Endodermal cell (in vitro differentiated cells): ENCODE data around the gene ATRNL1. TPM values are rescaled to one million over a fixed set of nuclear protein-coding genes. Genes with fewer than 3 reads are reported as not detected.

Source experiments
- DNase-seq: peaks from one replicate; pipeline ENCODE4 v3.0.0-alpha.2; 2017
- H3K27ac ChIP-seq: 2 replicates; pipeline ENCODE4 v1.5.1; 2013; ENCODE audit warnings: mild to moderate bottlenecking, low read depth, low read length, moderate library complexity
- H3K27me3 ChIP-seq: 2 replicates; pipeline ENCODE4 v1.6.1; 2013; ENCODE audit warnings: mild to moderate bottlenecking, low read length, moderate library complexity; ENCODE audit not compliant: insufficient read depth, control insufficient read depth, poor library complexity, severe bottlenecking
- H3K36me3 ChIP-seq: 2 replicates; pipeline ENCODE4 v1.7.0; 2013; ENCODE audit warnings: mild to moderate bottlenecking, low read length, moderate library complexity; ENCODE audit not compliant: control insufficient read depth, insufficient read depth
- H3K4me1 ChIP-seq: one replicate; pipeline ENCODE4 v1.7.0; 2013; ENCODE audit warnings: low read length; ENCODE audit not compliant: control insufficient read depth, insufficient read depth
- H3K4me3 ChIP-seq: 2 replicates; pipeline ENCODE4 v1.5.1; 2013; ENCODE audit warnings: mild to moderate bottlenecking, low read length, moderate library complexity
- H3K9ac ChIP-seq: 2 replicates; pipeline ENCODE4 v1.6.1; 2013; ENCODE audit warnings: mild to moderate bottlenecking, low read length, moderate library complexity; ENCODE audit not compliant: poor library complexity, severe bottlenecking; ENCODE audit errors: extremely low read depth
- H3K9me3 ChIP-seq: 2 replicates; pipeline ENCODE4 v1.6.1; 2013; ENCODE audit warnings: mild to moderate bottlenecking, low read length, moderate library complexity; ENCODE audit not compliant: control insufficient read depth
- H3K27ac Mint-ChIP-seq: 2 replicates; pipeline ENCODE4 v1.8.0; 2020; ENCODE audit warnings: mixed read lengths
- H3K27me3 Mint-ChIP-seq: 2 replicates; pipeline ENCODE4 v1.8.0; 2021; ENCODE audit warnings: mild to moderate bottlenecking, mixed read lengths; ENCODE audit not compliant: insufficient read depth
- H3K36me3 Mint-ChIP-seq: 2 replicates; pipeline ENCODE4 v1.8.0; 2020; ENCODE audit warnings: low read depth, mixed read lengths
- H3K4me1 Mint-ChIP-seq: 2 replicates; pipeline ENCODE4 v1.8.0; 2020; ENCODE audit warnings: mixed read lengths
- H3K4me3 Mint-ChIP-seq: 2 replicates; pipeline ENCODE4 v1.8.0; 2020; ENCODE audit warnings: mild to moderate bottlenecking, moderate library complexity, mixed read lengths
- H3K9me3 Mint-ChIP-seq: 2 replicates; pipeline ENCODE4 v1.8.0; 2020; ENCODE audit warnings: mild to moderate bottlenecking, mixed read lengths
- WGBS, 2 experiments: methylation state at CpG; one replicate each; pipeline versions ENCODE4 v1.1.5 to v1.1.7; 2013; ENCODE audit warnings: missing lambda C conversion rate in 2 of 2, mixed read lengths in 1 of 2; ENCODE audit not compliant: insufficient coverage in 1 of 2, insufficient read length in 1 of 2; 5-methylcytosine and 5-hydroxymethylcytosine counted together
- total RNA-seq, 2 donors: library from RNA; stranded (reverse); fragmentation: NEBNext Ultra II Directional in 1 of 2; extraction: Animal tissue kit (Norgen Biotek cat#: 25700) in 1 of 2; gene quantifications; 2 replicates in 1 of 2; 3 replicates in 1 of 2; pipeline ENCODE4 v1.2.1, GENCODE V29; 2021
- TF ChIP-seq, protein P1 (sequence below): fragments of 200-600 bp; sonication (generic); conservative IDR thresholded peaks from 2 replicates; pipeline ENCODE4 v1.5.0; 2021; ENCODE audit warnings: antibody characterized with exemption, mild to moderate bottlenecking

Gene ATRNL1
- total RNA-seq, 2 donors from 2014 or later = 8.0 to 9.0 TPM

DNA sequence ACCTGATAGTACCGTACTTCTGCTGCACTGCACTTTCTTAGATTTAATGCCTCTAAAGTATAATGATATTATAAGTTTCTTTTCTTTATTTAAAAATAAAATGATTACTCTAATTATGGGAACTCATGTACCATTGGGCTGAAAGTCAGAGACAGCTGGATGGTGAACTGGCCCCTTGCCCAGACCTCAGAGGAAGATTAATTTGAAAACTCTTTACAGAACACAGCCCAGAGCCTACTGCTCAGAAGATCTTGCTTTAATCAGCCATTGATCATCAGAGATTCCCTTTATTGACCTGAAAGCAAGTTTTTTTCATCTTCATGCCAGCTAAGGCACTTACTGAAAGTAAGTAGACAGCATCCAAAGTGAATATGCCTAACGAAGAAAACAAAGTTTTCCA lies 838.1 kb downstream of the ATRNL1 start:
- Histone ChIP-seq H3K9me3 (no peaks in the 10 kb centered on the region), H3K4me3 (no peak overlapping the region), H3K9ac (no peak overlapping the region), H3K27ac (no peak overlapping the region), H3K27me3 (no peaks in the 10 kb centered on the region), H3K36me3 (no peaks in the 10 kb centered on the region), H3K4me1 (peaks cover 7% of the 10 kb centered on the region)
- no peak for DNase-seq
- H3K36me3 Mint-ChIP-seq = no peaks in the 10 kb centered on the region
- H3K27me3 Mint-ChIP-seq = no peaks in the 10 kb centered on the region
- no peak overlapping the region for H3K27ac Mint-ChIP-seq
- TF ChIP-seq, protein P1, sequence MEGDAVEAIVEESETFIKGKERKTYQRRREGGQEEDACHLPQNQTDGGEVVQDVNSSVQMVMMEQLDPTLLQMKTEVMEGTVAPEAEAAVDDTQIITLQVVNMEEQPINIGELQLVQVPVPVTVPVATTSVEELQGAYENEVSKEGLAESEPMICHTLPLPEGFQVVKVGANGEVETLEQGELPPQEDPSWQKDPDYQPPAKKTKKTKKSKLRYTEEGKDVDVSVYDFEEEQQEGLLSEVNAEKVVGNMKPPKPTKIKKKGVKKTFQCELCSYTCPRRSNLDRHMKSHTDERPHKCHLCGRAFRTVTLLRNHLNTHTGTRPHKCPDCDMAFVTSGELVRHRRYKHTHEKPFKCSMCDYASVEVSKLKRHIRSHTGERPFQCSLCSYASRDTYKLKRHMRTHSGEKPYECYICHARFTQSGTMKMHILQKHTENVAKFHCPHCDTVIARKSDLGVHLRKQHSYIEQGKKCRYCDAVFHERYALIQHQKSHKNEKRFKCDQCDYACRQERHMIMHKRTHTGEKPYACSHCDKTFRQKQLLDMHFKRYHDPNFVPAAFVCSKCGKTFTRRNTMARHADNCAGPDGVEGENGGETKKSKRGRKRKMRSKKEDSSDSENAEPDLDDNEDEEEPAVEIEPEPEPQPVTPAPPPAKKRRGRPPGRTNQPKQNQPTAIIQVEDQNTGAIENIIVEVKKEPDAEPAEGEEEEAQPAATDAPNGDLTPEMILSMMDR = no peak
- peaks cover 11% of the 10 kb centered on the region for H3K4me1 Mint-ChIP-seq
- H3K9me3 Mint-ChIP-seq = no peaks in the 10 kb centered on the region
- 85 to 100% methylated on average over 1 of the region's 2 CpGs for WGBS, 2 experiments
- H3K4me3 Mint-ChIP-seq = no peak overlapping the region

DNA sequence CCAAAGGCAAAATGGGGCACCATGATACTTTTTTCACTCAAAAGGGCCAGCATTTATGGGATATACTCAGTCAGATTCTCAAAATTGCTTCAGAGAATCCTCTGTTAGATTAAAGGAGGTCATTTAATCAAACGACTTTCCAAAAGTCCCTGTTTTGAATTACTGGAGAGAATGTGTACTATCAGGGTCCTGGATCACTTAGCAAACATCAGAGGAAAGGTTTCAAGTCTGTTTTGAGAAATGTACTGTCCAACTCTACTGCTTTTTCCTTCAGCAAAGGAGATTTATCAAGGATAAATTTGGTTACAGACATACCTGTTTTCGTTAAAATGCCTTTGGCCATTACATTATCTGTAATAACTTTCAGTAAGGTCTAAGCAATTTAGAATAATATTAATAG lies 838.9 kb downstream of the ATRNL1 start:
- Mint-ChIP-seq H3K27ac (no peak overlapping the region), H3K4me3 (no peak overlapping the region), H3K4me1 (peaks cover 11% of the 10 kb centered on the region), H3K36me3 (no peaks in the 10 kb centered on the region), H3K9me3 (no peaks in the 10 kb centered on the region), H3K27me3 (no peaks in the 10 kb centered on the region)
- no peak overlapping the region for H3K27ac ChIP-seq
- no peak overlapping the region for H3K4me3 ChIP-seq
- WGBS, 2 experiments = 89 to 96% methylated on average over 1 to 2 of the region's 2 CpGs
- no peak for DNase-seq
- H3K4me1 ChIP-seq = peaks cover 7% of the 10 kb centered on the region
- no peak overlapping the region for H3K9ac ChIP-seq
- TF ChIP-seq, protein P1 = no peak
- no peaks in the 10 kb centered on the region for H3K9me3 ChIP-seq
- no peaks in the 10 kb centered on the region for H3K27me3 ChIP-seq
- no peaks in the 10 kb centered on the region for H3K36me3 ChIP-seq

DNA sequence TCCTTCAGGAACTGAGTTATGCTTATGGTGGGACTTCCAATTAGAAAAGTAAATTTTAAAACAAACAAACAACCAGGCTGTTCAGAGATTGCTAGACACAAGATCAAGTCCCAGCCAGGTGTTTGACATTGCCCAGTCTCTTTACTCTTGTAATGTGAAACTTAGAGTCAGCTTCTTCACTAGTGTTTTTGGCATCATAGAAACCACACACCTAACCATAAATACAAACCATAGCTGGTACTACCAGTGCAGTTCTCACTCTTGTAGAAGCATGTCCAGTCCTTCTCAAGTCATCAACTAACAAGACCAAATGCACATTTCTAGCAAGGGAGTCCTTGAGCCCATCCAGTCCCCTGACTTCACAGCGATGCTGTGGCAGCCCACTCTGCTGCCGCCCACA lies 839.9 kb downstream of the ATRNL1 start:
- Histone ChIP-seq H3K4me3 (no peak overlapping the region), H3K4me1 (peaks cover 7% of the 10 kb centered on the region), H3K36me3 (no peaks in the 10 kb centered on the region), H3K9ac (no peak overlapping the region), H3K27ac (no peak overlapping the region), H3K9me3 (no peaks in the 10 kb centered on the region), H3K27me3 (no peaks in the 10 kb centered on the region)
- no peak for DNase-seq
- Mint-ChIP-seq H3K27me3 (no peaks in the 10 kb centered on the region), H3K36me3 (no peaks in the 10 kb centered on the region), H3K9me3 (peaks cover under 1% of the 10 kb centered on the region), H3K4me3 (no peak overlapping the region), H3K27ac (no peak overlapping the region), H3K4me1 (peaks cover 11% of the 10 kb centered on the region)
- TF ChIP-seq, protein P1 = no peak
- WGBS, 2 experiments = 96 to 100% methylated on average over 2 of the region's 2 CpGs
